ENCODE results near the gene PDCD5.

DNA sequence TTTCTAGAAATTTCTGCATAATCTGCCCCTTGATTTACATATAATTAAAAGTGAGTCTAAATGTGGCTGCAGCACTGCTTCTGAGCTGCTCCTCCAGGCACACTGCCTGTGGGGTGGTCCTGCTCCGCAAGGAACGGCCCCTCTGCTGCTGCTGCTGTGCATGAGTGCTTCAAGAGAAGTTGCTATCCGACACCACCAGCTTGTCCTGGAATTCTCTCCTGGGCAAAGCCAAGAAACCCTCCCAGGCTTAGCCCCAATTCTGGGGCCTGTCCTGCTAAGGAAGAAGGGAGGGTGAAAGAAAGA is 7.5 kb upstream of the PDCD5 start:
- TF ChIP-seq POLR2A (IDR thresholded peaks at IDR 0.05): no peak
- TF ChIP-seq, protein P1, sequence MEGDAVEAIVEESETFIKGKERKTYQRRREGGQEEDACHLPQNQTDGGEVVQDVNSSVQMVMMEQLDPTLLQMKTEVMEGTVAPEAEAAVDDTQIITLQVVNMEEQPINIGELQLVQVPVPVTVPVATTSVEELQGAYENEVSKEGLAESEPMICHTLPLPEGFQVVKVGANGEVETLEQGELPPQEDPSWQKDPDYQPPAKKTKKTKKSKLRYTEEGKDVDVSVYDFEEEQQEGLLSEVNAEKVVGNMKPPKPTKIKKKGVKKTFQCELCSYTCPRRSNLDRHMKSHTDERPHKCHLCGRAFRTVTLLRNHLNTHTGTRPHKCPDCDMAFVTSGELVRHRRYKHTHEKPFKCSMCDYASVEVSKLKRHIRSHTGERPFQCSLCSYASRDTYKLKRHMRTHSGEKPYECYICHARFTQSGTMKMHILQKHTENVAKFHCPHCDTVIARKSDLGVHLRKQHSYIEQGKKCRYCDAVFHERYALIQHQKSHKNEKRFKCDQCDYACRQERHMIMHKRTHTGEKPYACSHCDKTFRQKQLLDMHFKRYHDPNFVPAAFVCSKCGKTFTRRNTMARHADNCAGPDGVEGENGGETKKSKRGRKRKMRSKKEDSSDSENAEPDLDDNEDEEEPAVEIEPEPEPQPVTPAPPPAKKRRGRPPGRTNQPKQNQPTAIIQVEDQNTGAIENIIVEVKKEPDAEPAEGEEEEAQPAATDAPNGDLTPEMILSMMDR (IDR thresholded peaks at IDR 0.05): no peak

Measured in heart left ventricle (tissue), 13 donors.